Measurements from ENCODE around the gene FGD4. TPM values are rescaled to one million over a fixed set of nuclear protein-coding genes. Genes with fewer than 3 reads are reported as not detected.

Gene FGD4
- total and polyA plus RNA-seq, 3 experiments from 2014 or later = 0.64 to 1.4 (median 1.4) TPM

GRCh38 chr12:32542428-32543229, 143.3 kb downstream of the FGD4 start:
- H3K4me3 Mint-ChIP-seq = no peak overlapping the region
- H3K4me1 Mint-ChIP-seq = no peaks in the 10 kb centered on the region
- H3K36me3 Mint-ChIP-seq = no peaks in the 10 kb centered on the region
- H3K9me3 Mint-ChIP-seq = no peaks in the 10 kb centered on the region
- no peak overlapping the region for H3K4me3 ChIP-seq (ENCODE audit: low read length)
- no peaks in the 10 kb centered on the region for H3K27me3 ChIP-seq (ENCODE audit: insufficient read depth, low read length, poor library complexity, severe bottlenecking)
- H3K27me3 Mint-ChIP-seq = peaks cover 1 to 9% of the 10 kb centered on the region in 2 donors
- no peaks in the 10 kb centered on the region for H3K9me3 ChIP-seq (ENCODE audit: low read length)
- DNase-seq = no peak
- ChIA-PET CTCF (no interaction called here), POLR2A (no interaction called here)
- H3K36me3 ChIP-seq (ENCODE audit: insufficient read depth, low read length) = no peaks in the 10 kb centered on the region
- no peaks in the 10 kb centered on the region for H3K4me1 ChIP-seq (ENCODE audit: insufficient read depth, low read length)
- no peak overlapping the region for H3K27ac ChIP-seq (ENCODE audit: low read depth, low read length)
- no peak overlapping the region for H3K27ac Mint-ChIP-seq

- H3K27me3 ChIP-seq (ENCODE audit: insufficient read depth, low read length, poor library complexity, severe bottlenecking) = no peaks in the 10 kb centered on the region
- Mint-ChIP-seq H3K27ac (no peak overlapping the region), H3K27me3 (peaks cover 0 to 5% of the 10 kb centered on the region in 2 donors), H3K4me1 (no peaks in the 10 kb centered on the region), H3K9me3 (no peaks in the 10 kb centered on the region), H3K4me3 (no peak overlapping the region), H3K36me3 (no peaks in the 10 kb centered on the region)
- H3K4me1 ChIP-seq (ENCODE audit: insufficient read depth, low read length) = no peaks in the 10 kb centered on the region
- no peaks in the 10 kb centered on the region for H3K9me3 ChIP-seq (ENCODE audit: low read length)
- no peak overlapping the region for H3K27ac ChIP-seq (ENCODE audit: low read depth, low read length)
- H3K4me3 ChIP-seq (ENCODE audit: low read length) = no peak overlapping the region
- POLR2A ChIA-PET = no interaction called here
- H3K36me3 ChIP-seq (ENCODE audit: insufficient read depth, low read length) = no peaks in the 10 kb centered on the region
- CTCF ChIA-PET = no interaction called here
- no peak for DNase-seq
These were observed 145.5 kb downstream of the FGD4 start for GRCh38 chr12:32544893-32545292.

- Histone ChIP-seq H3K4me3 (ENCODE audit: low read length) (no peak overlapping the region), H3K36me3 (ENCODE audit: insufficient read depth, low read length) (no peaks in the 10 kb centered on the region), H3K9me3 (ENCODE audit: low read length) (no peaks in the 10 kb centered on the region), H3K4me1 (ENCODE audit: insufficient read depth, low read length) (no peaks in the 10 kb centered on the region), H3K27ac (ENCODE audit: low read depth, low read length) (no peak overlapping the region), H3K27me3 (ENCODE audit: insufficient read depth, low read length, poor library complexity, severe bottlenecking) (no peaks in the 10 kb centered on the region)
- no peak overlapping the region for H3K27ac Mint-ChIP-seq
- no peaks in the 10 kb centered on the region for H3K36me3 Mint-ChIP-seq
- no peak overlapping the region for H3K4me3 Mint-ChIP-seq
- ChIA-PET CTCF (no interaction called here), POLR2A (no interaction called here)
- no peaks in the 10 kb centered on the region for H3K4me1 Mint-ChIP-seq
- H3K9me3 Mint-ChIP-seq = no peaks in the 10 kb centered on the region
- no peak for DNase-seq
- no peaks in the 10 kb centered on the region for H3K27me3 Mint-ChIP-seq
These were observed 146.1 kb downstream of the FGD4 start for GRCh38 chr12:32545413-32545980.

- Histone ChIP-seq H3K27ac (ENCODE audit: low read depth, low read length) (no peak overlapping the region), H3K4me1 (ENCODE audit: insufficient read depth, low read length) (no peaks in the 10 kb centered on the region), H3K36me3 (ENCODE audit: insufficient read depth, low read length) (no peaks in the 10 kb centered on the region), H3K9me3 (ENCODE audit: low read length) (no peaks in the 10 kb centered on the region), H3K4me3 (ENCODE audit: low read length) (no peak overlapping the region), H3K27me3 (ENCODE audit: insufficient read depth, low read length, poor library complexity, severe bottlenecking) (no peaks in the 10 kb centered on the region)
- Mint-ChIP-seq H3K4me1 (no peaks in the 10 kb centered on the region), H3K9me3 (no peaks in the 10 kb centered on the region), H3K27ac (no peak overlapping the region), H3K4me3 (no peak overlapping the region), H3K27me3 (no peaks in the 10 kb centered on the region), H3K36me3 (no peaks in the 10 kb centered on the region)
- ChIA-PET CTCF (no interaction called here), POLR2A (no interaction called here)
- no peak for DNase-seq
These were observed 146.9 kb downstream of the FGD4 start for GRCh38 chr12:32546272-32546671.

GRCh38 chr12:32548691-32549281, 149.4 kb downstream of the FGD4 start:
- H3K27ac Mint-ChIP-seq = no peak overlapping the region
- ChIA-PET POLR2A (no interaction called here), CTCF (no interaction called here)
- no peaks in the 10 kb centered on the region for H3K4me1 ChIP-seq (ENCODE audit: insufficient read depth, low read length)
- H3K4me1 Mint-ChIP-seq = no peaks in the 10 kb centered on the region
- H3K27ac ChIP-seq (ENCODE audit: low read depth, low read length) = no peak overlapping the region
- no peaks in the 10 kb centered on the region for H3K27me3 Mint-ChIP-seq
- no peak for DNase-seq
- H3K4me3 Mint-ChIP-seq = no peak overlapping the region
- no peak overlapping the region for H3K4me3 ChIP-seq (ENCODE audit: low read length)
- no peaks in the 10 kb centered on the region for H3K36me3 Mint-ChIP-seq
- no peaks in the 10 kb centered on the region for H3K27me3 ChIP-seq (ENCODE audit: insufficient read depth, low read length, poor library complexity, severe bottlenecking)
- H3K9me3 Mint-ChIP-seq = no peaks in the 10 kb centered on the region
- no peaks in the 10 kb centered on the region for H3K36me3 ChIP-seq (ENCODE audit: insufficient read depth, low read length)
- no peaks in the 10 kb centered on the region for H3K9me3 ChIP-seq (ENCODE audit: low read length)

- POLR2A ChIA-PET = no interaction called here
- CTCF ChIA-PET = no interaction called here
- Mint-ChIP-seq H3K27me3 (no peaks in the 10 kb centered on the region), H3K27ac (no peak overlapping the region), H3K36me3 (no peaks in the 10 kb centered on the region), H3K4me3 (no peak overlapping the region), H3K4me1 (no peaks in the 10 kb centered on the region), H3K9me3 (no peaks in the 10 kb centered on the region)
- H3K27ac ChIP-seq (ENCODE audit: low read depth, low read length) = no peak overlapping the region
- no peaks in the 10 kb centered on the region for H3K27me3 ChIP-seq (ENCODE audit: insufficient read depth, low read length, poor library complexity, severe bottlenecking)
- no peaks in the 10 kb centered on the region for H3K4me1 ChIP-seq (ENCODE audit: insufficient read depth, low read length)
- no peaks in the 10 kb centered on the region for H3K36me3 ChIP-seq (ENCODE audit: insufficient read depth, low read length)
- DNase-seq = no peak
- H3K9me3 ChIP-seq (ENCODE audit: low read length) = no peaks in the 10 kb centered on the region
- no peak overlapping the region for H3K4me3 ChIP-seq (ENCODE audit: low read length)
These were observed 150.3 kb downstream of the FGD4 start for GRCh38 chr12:32549675-32550079.

GRCh38 chr12:32551058-32551457, 151.7 kb downstream of the FGD4 start:
- H3K9me3 Mint-ChIP-seq = no peaks in the 10 kb centered on the region
- ChIA-PET POLR2A (no interaction called here), CTCF (no interaction called here)
- H3K27ac Mint-ChIP-seq = no peak overlapping the region
- Histone ChIP-seq H3K4me1 (ENCODE audit: insufficient read depth, low read length) (no peaks in the 10 kb centered on the region), H3K27ac (ENCODE audit: low read depth, low read length) (no peak overlapping the region), H3K9me3 (ENCODE audit: low read length) (no peaks in the 10 kb centered on the region), H3K4me3 (ENCODE audit: low read length) (no peak overlapping the region), H3K27me3 (ENCODE audit: insufficient read depth, low read length, poor library complexity, severe bottlenecking) (no peaks in the 10 kb centered on the region), H3K36me3 (ENCODE audit: insufficient read depth, low read length) (no peaks in the 10 kb centered on the region)
- DNase-seq = no peak
- no peaks in the 10 kb centered on the region for H3K27me3 Mint-ChIP-seq
- H3K4me3 Mint-ChIP-seq = no peak overlapping the region
- H3K4me1 Mint-ChIP-seq = no peaks in the 10 kb centered on the region
- no peaks in the 10 kb centered on the region for H3K36me3 Mint-ChIP-seq

GRCh38 chr12:32558903-32559302, 159.5 kb downstream of the FGD4 start:
- no peak for DNase-seq
- CTCF ChIA-PET = no interaction called here
- Histone ChIP-seq H3K9me3 (ENCODE audit: low read length) (no peaks in the 10 kb centered on the region), H3K27me3 (ENCODE audit: insufficient read depth, low read length, poor library complexity, severe bottlenecking) (no peaks in the 10 kb centered on the region), H3K4me3 (ENCODE audit: low read length) (no peak overlapping the region), H3K4me1 (ENCODE audit: insufficient read depth, low read length) (no peaks in the 10 kb centered on the region), H3K27ac (ENCODE audit: low read depth, low read length) (no peak overlapping the region), H3K36me3 (ENCODE audit: insufficient read depth, low read length) (no peaks in the 10 kb centered on the region)
- Mint-ChIP-seq H3K27ac (no peak overlapping the region), H3K4me3 (no peak overlapping the region), H3K9me3 (peaks cover 0 to 2% (median 0%) of the 10 kb centered on the region in 5 donors), H3K4me1 (no peaks in the 10 kb centered on the region), H3K27me3 (peaks cover 2 to 3% of the 10 kb centered on the region in 2 donors), H3K36me3 (no peaks in the 10 kb centered on the region)
- POLR2A ChIA-PET = no interaction called here

All from CD8-positive, alpha-beta memory T cell (primary cell).